ENCODE data around the gene PHLPP1. TPM values are rescaled to one million over a fixed set of nuclear protein-coding genes. Genes with fewer than 3 reads are reported as not detected.

The PHLPP1 gene
- total and polyA plus RNA-seq, 2 donors, result 6.6 to 27.3 TPM

- 97% methylated on average over 7 of the region's 7 CpGs for WGBS
These were observed 141.0 kb downstream of the PHLPP1 start for GRCh38 chr18:62856294-62856693.

DNA sequence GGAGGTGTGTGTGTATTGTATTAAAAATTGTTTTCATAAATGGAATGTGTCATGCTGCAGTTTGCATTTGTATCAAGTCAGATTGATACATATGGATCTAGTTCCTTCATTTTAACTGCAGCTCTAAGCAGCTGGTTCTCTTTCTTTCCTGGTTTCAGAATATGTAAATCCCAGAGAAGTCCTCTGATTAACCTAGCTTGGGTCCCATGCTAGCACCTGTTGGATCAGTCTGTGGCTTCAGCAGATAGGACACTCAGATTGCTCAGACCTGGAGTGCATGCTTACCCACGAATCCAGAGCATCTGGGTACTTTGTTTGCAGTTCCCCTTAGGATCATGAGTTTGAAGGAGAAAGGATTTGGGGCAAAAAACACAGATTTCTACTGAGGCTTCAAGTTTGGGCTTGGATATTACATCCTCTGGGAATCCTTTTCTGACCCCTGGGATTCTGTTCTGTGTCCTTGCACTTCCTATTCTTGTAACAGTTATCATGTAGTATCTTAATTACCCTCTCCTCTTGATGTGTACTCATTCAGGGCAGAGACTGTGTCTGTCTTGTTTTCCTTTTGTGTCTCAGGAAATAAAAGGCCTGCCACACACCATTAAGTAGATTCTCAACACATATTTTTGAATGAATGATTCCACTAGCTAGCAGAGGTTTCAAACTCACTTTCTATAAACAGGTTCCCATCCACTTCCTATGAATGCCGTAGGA is 142.1 kb downstream of the PHLPP1 start:
- Histone ChIP-seq H3K4me1 (ENCODE audit: insufficient read depth) (no peaks in the 10 kb centered on the region), H3K27ac (ENCODE audit: low read depth) (no peak overlapping the region), H3K36me3 (ENCODE audit: insufficient read depth) (no peaks in the 10 kb centered on the region), H3K4me3 (ENCODE audit: low read depth, low read length) (no peak overlapping the region)
- DNase-seq (ENCODE audit: extremely low spot score), result no peak
- WGBS, result 90% methylated on average over 2 of the region's 2 CpGs

More at GRCh38 chr18:62856294-62856693, 141.0 kb downstream of the PHLPP1 start:
- no peak overlapping the region for H3K27ac ChIP-seq (ENCODE audit: low read depth)
- H3K4me1 ChIP-seq (ENCODE audit: insufficient read depth), result no peaks in the 10 kb centered on the region
- no peaks in the 10 kb centered on the region for H3K36me3 ChIP-seq (ENCODE audit: insufficient read depth)
- H3K4me3 ChIP-seq (ENCODE audit: low read depth, low read length), result no peak overlapping the region
- no peak for DNase-seq (ENCODE audit: extremely low spot score)

DNA sequence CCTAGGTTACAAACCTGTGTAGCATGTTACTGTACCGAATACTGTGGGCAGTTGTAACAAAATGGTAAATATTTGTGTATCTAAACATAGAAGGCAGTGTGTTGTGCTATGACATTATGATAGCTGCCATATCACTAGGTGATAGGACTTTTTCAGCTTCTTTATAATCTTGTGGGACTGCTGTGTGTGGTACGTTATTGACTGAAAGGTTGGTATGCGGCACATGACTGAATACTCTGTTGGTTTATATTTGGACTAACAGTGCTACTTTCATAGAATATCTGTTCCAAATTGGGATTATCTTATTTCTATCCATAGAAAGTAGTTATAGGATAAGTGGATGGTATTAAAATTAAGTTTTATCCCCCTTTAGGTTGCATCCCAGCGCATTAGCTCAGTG is 144.7 kb downstream of the PHLPP1 start:
- 81% methylated on average over 4 of the region's 4 CpGs for WGBS
- no peaks in the 10 kb centered on the region for H3K36me3 ChIP-seq (ENCODE audit: insufficient read depth)
- DNase-seq (ENCODE audit: extremely low spot score), result no peak
- H3K27ac ChIP-seq (ENCODE audit: low read depth), result no peak overlapping the region
- no peaks in the 10 kb centered on the region for H3K4me1 ChIP-seq (ENCODE audit: insufficient read depth)
- no peak overlapping the region for H3K4me3 ChIP-seq (ENCODE audit: low read depth, low read length)

GRCh38 chr18:62862466-62862865 is 147.1 kb downstream of the PHLPP1 start:
- Histone ChIP-seq H3K27ac (ENCODE audit: low read depth) (no peak overlapping the region), H3K4me1 (ENCODE audit: insufficient read depth) (no peaks in the 10 kb centered on the region), H3K4me3 (ENCODE audit: low read depth, low read length) (no peak overlapping the region), H3K36me3 (ENCODE audit: insufficient read depth) (no peaks in the 10 kb centered on the region)
- no peak for DNase-seq (ENCODE audit: extremely low spot score)
- 87% methylated on average over 2 of the region's 2 CpGs for WGBS

DNA sequence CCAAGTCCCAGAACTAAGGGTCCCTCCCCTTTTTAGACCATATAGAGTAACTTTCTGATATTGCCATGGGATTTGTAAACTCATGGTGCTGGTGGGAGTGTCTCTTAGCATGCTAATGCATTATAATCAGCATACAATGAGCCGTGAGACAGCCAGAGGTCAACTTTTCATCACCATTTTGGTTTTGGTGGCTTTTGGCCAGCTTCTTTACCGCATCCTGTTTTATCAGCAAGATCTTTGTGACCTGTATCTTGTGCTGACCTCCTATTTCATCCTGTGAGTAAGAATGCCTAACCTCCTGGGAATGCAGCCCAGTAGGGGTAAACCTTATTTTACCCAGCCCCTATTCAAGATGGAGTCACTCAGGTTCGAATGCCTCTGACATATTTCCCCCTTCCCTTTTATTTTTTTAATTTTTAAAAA is 148.2 kb downstream of the PHLPP1 start:
- 83% methylated on average over 3 of the region's 3 CpGs for WGBS
- Histone ChIP-seq H3K27ac (ENCODE audit: low read depth) (no peak overlapping the region), H3K4me1 (ENCODE audit: insufficient read depth) (no peaks in the 10 kb centered on the region), H3K4me3 (ENCODE audit: low read depth, low read length) (no peak overlapping the region), H3K36me3 (ENCODE audit: insufficient read depth) (no peaks in the 10 kb centered on the region)
- no peak for DNase-seq (ENCODE audit: extremely low spot score)

DNA sequence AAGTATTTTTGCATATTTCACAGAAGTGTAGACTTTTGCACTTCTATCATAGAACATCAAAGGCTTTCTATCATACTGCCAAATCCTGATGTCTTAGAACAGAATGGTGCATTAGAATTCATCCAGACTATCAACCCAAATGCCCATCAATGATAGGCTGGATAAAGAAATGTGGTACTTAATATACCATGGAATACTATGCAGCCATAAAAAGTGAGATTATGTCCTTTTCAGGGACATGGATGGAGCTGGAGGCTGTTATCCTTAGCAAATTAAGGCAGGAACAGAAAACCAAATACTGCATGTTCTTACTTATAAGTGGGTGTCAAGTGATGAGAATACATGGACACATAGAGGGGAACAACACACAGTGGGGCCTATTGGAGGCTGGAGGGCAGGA is 150.2 kb downstream of the PHLPP1 start:
- Histone ChIP-seq H3K4me3 (ENCODE audit: low read depth, low read length) (no peak overlapping the region), H3K4me1 (ENCODE audit: insufficient read depth) (no peaks in the 10 kb centered on the region), H3K36me3 (ENCODE audit: insufficient read depth) (no peaks in the 10 kb centered on the region), H3K27ac (ENCODE audit: low read depth) (no peak overlapping the region)
- DNase-seq (ENCODE audit: extremely low spot score), result no peak

DNA sequence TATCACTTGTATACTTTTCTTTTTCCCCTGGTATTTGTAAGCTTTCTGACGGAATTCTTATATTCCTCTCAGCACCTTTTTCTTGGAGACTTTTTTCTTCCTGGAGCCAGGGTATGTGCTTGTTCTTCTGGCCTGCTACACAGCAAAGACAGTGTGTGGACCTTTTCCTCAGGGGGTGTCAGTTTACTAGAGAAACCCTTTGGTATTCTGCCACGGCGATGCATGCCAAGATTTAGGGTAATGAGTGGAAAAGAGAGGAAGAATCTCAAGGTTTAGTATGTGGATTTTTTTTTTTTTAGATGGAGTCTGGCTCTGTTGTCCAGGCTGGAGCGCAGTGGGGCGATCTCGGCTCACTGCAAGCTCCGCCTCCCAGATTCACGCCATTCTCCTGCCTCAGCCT is 152.2 kb downstream of the PHLPP1 start:
- DNase-seq (ENCODE audit: extremely low spot score), result no peak
- Histone ChIP-seq H3K4me3 (ENCODE audit: low read depth, low read length) (no peak overlapping the region), H3K4me1 (ENCODE audit: insufficient read depth) (no peaks in the 10 kb centered on the region), H3K27ac (ENCODE audit: low read depth) (no peak overlapping the region), H3K36me3 (ENCODE audit: insufficient read depth) (no peaks in the 10 kb centered on the region)
- WGBS, result 86% methylated on average over 8 of the region's 8 CpGs

DNA sequence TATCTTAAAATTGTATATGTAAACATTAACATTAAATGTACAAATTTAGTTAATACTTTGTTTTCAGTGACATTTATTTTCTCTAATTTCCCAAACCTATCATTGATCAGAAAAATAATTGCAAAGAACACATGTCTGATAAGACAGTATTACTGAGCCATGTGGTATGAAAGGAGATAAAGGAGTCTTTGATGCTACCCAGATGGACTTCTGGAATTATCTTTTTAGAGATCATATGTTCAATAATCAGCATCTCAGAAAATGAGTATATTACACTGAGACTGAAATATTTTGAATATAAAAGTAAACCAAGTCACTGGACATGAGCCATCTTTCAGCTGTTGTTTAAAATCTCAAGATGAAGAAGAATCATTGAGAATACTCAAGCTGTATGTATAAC is 153.3 kb downstream of the PHLPP1 start:
- H3K36me3 ChIP-seq (ENCODE audit: insufficient read depth), result no peaks in the 10 kb centered on the region
- no peak overlapping the region for H3K4me3 ChIP-seq (ENCODE audit: low read depth, low read length)
- DNase-seq (ENCODE audit: extremely low spot score), result no peak
- H3K27ac ChIP-seq (ENCODE audit: low read depth), result no peak overlapping the region
- H3K4me1 ChIP-seq (ENCODE audit: insufficient read depth), result no peaks in the 10 kb centered on the region

GRCh38 chr18:62870643-62871042 is 155.3 kb downstream of the PHLPP1 start:
- Histone ChIP-seq H3K4me3 (ENCODE audit: low read depth, low read length) (no peak overlapping the region), H3K36me3 (ENCODE audit: insufficient read depth) (no peaks in the 10 kb centered on the region), H3K27ac (ENCODE audit: low read depth) (no peak overlapping the region), H3K4me1 (ENCODE audit: insufficient read depth) (no peaks in the 10 kb centered on the region)
- no peak for DNase-seq (ENCODE audit: extremely low spot score)

GRCh38 chr18:62875323-62875722 is 160.0 kb downstream of the PHLPP1 start:
- DNase-seq (ENCODE audit: extremely low spot score), result no peak
- peaks cover 1% of the 10 kb centered on the region for H3K4me1 ChIP-seq (ENCODE audit: insufficient read depth)
- H3K27ac ChIP-seq (ENCODE audit: low read depth), result no peak overlapping the region
- no peak overlapping the region for H3K4me3 ChIP-seq (ENCODE audit: low read depth, low read length)
- no peaks in the 10 kb centered on the region for H3K36me3 ChIP-seq (ENCODE audit: insufficient read depth)
- 74% methylated on average over 3 of the region's 3 CpGs for WGBS

DNA sequence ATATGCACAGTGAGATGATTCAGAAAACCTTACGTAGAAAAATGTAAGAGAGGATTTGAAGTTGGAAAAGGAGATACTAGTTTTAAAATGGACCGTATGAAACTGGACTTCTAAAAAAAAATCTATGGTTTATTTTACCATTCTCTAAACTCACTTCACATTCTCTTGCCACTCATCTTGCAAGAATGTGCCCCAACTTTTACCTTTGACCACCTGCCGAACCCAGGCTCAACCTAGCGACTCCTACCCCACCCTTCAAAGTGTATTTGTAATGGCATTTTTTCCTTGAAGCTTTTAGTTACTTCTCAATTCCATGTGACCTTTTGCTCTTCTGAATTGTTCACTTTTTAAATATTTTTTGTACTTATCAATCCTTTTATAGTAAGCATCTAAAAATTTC is 160.8 kb downstream of the PHLPP1 start:
- peaks cover 1% of the 10 kb centered on the region for H3K4me1 ChIP-seq (ENCODE audit: insufficient read depth)
- H3K36me3 ChIP-seq (ENCODE audit: insufficient read depth), result no peaks in the 10 kb centered on the region
- no peak overlapping the region for H3K4me3 ChIP-seq (ENCODE audit: low read depth, low read length)
- H3K27ac ChIP-seq (ENCODE audit: low read depth), result no peak overlapping the region
- DNase-seq (ENCODE audit: extremely low spot score), result no peak
- 85% methylated on average over 4 of the region's 4 CpGs for WGBS

DNA sequence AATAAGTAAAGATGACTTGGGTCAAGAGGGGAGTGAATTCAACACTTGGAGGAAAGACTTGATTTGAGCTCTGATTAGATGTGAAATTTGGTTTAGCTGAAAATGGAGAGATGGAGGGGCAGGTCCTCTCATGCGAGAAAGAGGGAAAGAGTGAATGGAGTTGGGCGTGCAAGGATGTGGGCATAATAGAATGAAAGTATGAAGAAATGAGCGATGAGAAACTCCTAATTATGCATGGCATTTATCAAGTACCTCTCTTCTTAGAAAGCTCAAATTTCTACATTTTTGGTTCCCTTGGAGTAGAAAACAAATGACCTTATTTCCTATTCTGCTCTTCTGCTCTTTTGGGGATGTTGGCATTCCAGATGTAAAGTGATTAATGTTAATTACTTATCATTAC is 161.5 kb downstream of the PHLPP1 start:
- Histone ChIP-seq H3K4me3 (ENCODE audit: low read depth, low read length) (no peak overlapping the region), H3K4me1 (ENCODE audit: insufficient read depth) (peaks cover 1% of the 10 kb centered on the region), H3K27ac (ENCODE audit: low read depth) (no peak overlapping the region), H3K36me3 (ENCODE audit: insufficient read depth) (no peaks in the 10 kb centered on the region)
- 93% methylated on average over 3 of the region's 3 CpGs for WGBS
- no peak for DNase-seq (ENCODE audit: extremely low spot score)

GRCh38 chr18:62877411-62878221 is 162.3 kb downstream of the PHLPP1 start:
- WGBS, result 25% methylated on average over 6 of the region's 6 CpGs
- H3K4me3 ChIP-seq (ENCODE audit: low read depth, low read length), result no peak overlapping the region
- peaks cover 1% of the 10 kb centered on the region for H3K4me1 ChIP-seq (ENCODE audit: insufficient read depth)
- no peak for DNase-seq (ENCODE audit: extremely low spot score)
- no peak overlapping the region for H3K27ac ChIP-seq (ENCODE audit: low read depth)
- H3K36me3 ChIP-seq (ENCODE audit: insufficient read depth), result no peaks in the 10 kb centered on the region

GRCh38 chr18:62878305-62878704 is 163.0 kb downstream of the PHLPP1 start:
- Histone ChIP-seq H3K36me3 (ENCODE audit: insufficient read depth) (no peaks in the 10 kb centered on the region), H3K4me3 (ENCODE audit: low read depth, low read length) (no peak overlapping the region), H3K27ac (ENCODE audit: low read depth) (no peak overlapping the region)

More at GRCh38 chr18:62878305-62878704, 163.0 kb downstream of the PHLPP1 start:
- WGBS, result 72% methylated on average over 3 of the region's 3 CpGs
- peaks cover 1% of the 10 kb centered on the region for H3K4me1 ChIP-seq (ENCODE audit: insufficient read depth)
- DNase-seq (ENCODE audit: extremely low spot score), result no peak

All from urinary bladder (tissue), 4 donors.